ENCODE data around the gene DR1.

Gene DR1

DNA sequence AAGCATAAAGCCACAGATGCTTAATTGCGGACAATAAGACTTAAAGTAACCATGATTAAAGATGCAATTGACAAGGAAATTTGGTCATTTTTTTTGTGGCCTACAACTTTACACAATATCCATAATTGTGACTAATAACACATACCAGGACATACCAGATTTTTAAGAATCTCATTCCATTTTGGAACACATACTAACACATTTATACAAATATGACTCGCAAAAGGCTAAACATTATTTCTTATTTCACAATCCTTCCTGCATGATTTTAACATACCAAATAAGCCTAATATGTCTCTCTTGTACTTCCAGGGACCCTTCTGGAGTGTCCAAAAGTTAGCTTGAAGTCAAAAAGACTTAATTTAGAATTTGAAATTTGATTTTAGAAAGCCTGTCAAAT is 48.8 kb downstream of the DR1 start:
- DNase-seq: peak; percentile 46

DNA sequence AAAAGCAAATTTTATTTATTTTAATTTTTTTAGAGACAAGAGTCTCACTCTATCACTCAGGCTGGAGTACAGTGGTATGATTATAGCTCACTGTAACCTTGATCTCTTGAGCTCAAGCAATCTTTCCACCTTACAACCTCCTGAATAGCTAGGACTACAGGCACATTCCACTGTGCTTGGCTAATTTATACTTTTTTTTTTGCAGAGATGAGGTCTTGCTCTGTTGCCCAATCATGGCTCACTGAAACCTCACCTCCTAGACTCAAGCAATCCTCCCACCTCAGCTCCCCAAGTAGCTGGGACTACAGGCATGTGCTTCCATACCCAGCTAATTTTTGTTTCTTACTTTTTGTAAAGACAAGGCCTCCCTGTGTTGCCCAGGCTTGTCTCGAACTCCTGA is 49.5 kb downstream of the DR1 start:
- no peak for DNase-seq

DNA sequence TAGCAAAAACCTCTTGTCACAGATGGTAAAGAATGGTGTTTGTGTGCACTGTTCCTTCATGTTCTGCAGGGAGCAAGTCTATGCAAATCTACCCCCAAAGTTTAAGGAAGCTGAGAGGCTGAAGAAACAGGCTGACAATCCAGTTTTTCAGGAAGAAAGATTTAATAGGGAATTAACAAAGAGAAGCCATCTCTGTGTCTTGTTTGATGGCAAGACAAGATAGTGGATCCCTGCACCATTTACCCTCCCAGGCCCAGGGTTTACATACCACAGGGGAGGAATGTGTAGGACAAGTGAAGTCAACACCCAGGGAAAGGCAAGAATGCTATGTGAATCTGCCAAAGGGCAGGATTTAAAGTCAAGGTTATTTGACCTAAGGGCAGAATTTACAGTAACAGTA is 54.1 kb downstream of the DR1 start:
- DNase-seq: no peak

GRCh38 chr1:93408203-93408602 is 62.5 kb downstream of the DR1 start:
- DNase-seq: no peak

GRCh38 chr1:93411000-93411399 is 65.3 kb downstream of the DR1 start:
- DNase-seq: no peak

DNA sequence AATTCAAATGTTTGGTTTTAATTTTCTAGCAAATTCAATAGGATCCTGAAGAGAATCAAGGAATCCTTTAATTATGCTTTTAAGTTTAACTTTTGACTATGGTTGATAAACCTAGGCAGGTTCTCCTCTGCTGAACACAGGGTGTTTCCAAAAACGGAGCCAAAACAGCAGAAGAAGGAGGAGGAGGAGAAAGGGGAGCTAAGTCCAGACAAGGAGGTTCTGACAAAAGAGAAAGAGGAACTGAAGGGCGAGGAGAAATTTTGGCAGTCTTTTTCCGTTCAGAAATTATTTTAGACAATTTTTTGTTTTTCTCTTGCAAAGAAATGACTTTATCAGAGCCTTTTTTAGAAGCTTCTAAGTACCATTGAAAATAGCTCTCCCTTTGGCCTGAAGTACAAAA is 69.0 kb downstream of the DR1 start:
- no peak for DNase-seq

DNA sequence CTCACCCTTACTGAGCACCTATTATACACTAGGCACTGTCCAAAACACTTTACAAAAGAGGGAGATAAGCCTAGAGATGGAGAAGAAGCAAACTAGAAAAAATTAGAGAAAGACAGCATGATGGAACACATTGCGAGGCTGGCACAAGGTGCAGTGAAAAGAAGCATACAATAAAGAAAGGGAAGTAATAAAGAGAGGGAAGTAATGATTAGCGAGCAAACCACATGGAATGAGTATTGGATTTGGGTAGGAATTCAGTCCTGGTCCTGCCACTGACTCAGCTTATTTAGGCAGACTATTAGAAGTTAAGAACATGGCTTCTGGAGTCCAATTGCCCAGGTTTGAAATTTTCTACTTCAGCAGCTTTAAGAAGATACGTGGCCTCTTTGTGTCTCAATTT is 69.6 kb downstream of the DR1 start:
- no peak for DNase-seq

DNA sequence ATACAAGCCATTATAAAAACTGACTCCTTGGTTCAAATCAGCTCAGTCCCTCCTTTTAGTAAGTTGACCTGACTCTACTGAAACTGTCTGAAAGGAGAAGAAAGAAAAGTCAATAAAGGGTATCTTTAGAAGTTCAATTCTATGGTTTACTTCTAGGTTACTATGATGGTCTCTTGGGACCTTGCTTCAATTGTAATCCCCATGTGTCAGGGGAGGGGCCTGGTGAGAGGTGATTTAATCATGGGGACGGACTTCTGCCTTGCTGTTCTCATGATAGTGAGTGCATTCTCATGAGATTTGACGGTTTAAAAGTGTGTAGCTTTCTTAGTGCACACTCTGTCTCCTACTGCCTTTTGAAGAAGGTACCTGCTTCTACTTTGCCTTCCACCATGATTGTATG is 70.5 kb downstream of the DR1 start:
- no peak for DNase-seq

Data from fibroblast of skin of back (primary cell).